ENCODE results near the gene CTDSPL.

GRCh38 chr3:37856381-37856780 is 5.3 kb upstream of the CTDSPL start:
- no peak for TF ChIP-seq POLR2A (IDR thresholded peaks at IDR 0.05; ENCODE audit: low read length)
- no peak for TF ChIP-seq GATA1 (IDR thresholded peaks at IDR 0.05; ENCODE audit: low read depth, low read length)
